Measurements from ENCODE around the gene PDE4D. TPM values are rescaled to one million over a fixed set of nuclear protein-coding genes. Genes with fewer than 3 reads are reported as not detected.

PDE4D gene
- total RNA-seq, 1 experiment from 2014 or later, result 3.6 TPM

DNA sequence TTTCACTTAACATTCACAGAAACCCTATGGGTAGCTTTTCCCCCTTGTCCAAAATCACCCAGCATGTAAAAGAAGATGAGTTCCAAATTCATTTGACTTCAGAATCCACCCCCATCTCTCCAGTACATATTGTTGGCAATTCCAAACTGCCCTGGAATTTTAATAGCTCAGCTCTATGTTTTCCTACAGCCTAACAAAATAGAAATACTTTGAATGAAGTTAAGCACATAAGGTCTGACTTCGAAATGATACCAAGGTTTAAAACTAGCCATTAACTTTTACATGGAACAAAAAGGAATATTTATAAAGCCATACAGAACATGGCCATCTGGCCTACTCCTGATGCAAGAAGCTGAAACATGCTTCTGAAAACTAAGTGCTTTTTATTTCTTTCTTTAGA lies 634.3 kb downstream of the PDE4D start:
- Histone ChIP-seq H3K27me3 (ENCODE audit: low read length) (no peaks in the 10 kb centered on the region), H3K4me1 (ENCODE audit: insufficient read depth, low read length) (no peaks in the 10 kb centered on the region), H3K79me2 (ENCODE audit: low read length) (no peaks in the 10 kb centered on the region), H3K4me3 (ENCODE audit: low read length) (no peak overlapping the region), H3K9me2 (replicated peaks; ENCODE audit: low read length) (no peaks in the 10 kb centered on the region), H4K20me1 (ENCODE audit: low read length) (no peaks in the 10 kb centered on the region), H3K4me2 (ENCODE audit: low read length) (no peak overlapping the region), H3K27ac (ENCODE audit: low read length) (no peak overlapping the region), H3K9ac (ENCODE audit: low read length) (no peak overlapping the region), H3F3A (ENCODE audit: low read length, unreplicated experiment) (no peaks in the 10 kb centered on the region), H3K36me3 (ENCODE audit: low read depth, low read length) (no peaks in the 10 kb centered on the region), H2AFZ (ENCODE audit: low read length) (no peak overlapping the region), H3K9me3 (ENCODE audit: low read length) (no peaks in the 10 kb centered on the region)
- intact Hi-C loops (cut with micrococcal nuclease), result no loop called here
- ChIA-PET CTCF (no interaction called here), POLR2A (ENCODE audit: unreplicated experiment) (no interaction called here)
- ATAC-seq (no peak), DNase-seq (no peak)
- BruUV-seq (replicated peaks), result no TSS peak
- TF ChIP-seq, protein P1, sequence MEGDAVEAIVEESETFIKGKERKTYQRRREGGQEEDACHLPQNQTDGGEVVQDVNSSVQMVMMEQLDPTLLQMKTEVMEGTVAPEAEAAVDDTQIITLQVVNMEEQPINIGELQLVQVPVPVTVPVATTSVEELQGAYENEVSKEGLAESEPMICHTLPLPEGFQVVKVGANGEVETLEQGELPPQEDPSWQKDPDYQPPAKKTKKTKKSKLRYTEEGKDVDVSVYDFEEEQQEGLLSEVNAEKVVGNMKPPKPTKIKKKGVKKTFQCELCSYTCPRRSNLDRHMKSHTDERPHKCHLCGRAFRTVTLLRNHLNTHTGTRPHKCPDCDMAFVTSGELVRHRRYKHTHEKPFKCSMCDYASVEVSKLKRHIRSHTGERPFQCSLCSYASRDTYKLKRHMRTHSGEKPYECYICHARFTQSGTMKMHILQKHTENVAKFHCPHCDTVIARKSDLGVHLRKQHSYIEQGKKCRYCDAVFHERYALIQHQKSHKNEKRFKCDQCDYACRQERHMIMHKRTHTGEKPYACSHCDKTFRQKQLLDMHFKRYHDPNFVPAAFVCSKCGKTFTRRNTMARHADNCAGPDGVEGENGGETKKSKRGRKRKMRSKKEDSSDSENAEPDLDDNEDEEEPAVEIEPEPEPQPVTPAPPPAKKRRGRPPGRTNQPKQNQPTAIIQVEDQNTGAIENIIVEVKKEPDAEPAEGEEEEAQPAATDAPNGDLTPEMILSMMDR (conservative IDR thresholded peaks at IDR 0.05; ENCODE audit: low read depth, low read length), result no peak
- TF ChIP-seq EZH2phosphoT487 (IDR thresholded peaks at IDR 0.05; ENCODE audit: borderline replicate concordance, low read length) (no peak), EZH2 (IDR thresholded peaks at IDR 0.05; ENCODE audit: low read length, unreplicated experiment) (no peak)

DNA sequence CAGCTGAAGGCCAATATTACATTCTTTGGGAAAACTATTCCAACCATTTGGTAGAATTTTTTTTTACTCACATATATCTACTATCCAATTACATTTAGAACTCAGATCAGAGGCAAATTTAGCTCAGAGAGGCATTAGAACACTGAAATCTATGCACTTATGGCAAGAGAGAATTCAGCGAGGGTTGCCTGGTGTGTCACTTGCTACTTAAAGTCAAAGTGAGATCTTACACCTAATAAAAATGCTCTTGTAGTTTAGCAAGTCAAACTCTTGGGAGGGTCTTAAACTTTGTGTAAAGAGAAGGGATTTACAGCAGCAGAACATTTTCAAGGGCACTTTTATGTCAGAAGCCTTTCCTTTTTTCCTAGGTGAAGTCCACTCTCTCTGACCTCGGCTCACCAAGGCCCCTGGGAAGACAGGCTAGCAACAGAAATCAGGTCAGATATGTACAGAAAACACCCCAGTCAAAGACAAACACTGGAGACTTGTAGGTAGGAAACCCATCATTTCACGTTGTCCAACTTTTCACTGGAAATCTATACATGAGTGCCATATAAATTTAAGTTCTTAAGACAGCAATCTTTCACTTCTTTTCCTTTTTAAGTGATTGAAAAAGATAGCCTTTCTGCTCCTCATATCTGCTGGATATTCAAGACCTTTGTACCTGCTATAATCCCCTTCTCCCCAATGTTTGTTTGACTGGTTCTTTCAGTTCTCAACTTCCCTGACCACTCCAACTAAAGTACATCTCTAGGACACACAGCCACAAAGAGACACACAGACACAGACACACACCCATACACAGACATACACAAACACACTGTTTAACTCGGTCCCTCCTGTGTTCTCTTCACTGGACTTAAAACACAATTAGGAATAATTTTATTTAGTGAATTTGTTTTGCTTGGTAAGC lies 635.8 kb downstream of the PDE4D start:
- TF ChIP-seq EZH2 (IDR thresholded peaks at IDR 0.05; ENCODE audit: low read length, unreplicated experiment) (no peak), EZH2phosphoT487 (IDR thresholded peaks at IDR 0.05; ENCODE audit: borderline replicate concordance, low read length) (no peak)
- TF ChIP-seq, protein P1 (conservative IDR thresholded peaks at IDR 0.05; ENCODE audit: low read depth, low read length), result no peak
- ATAC-seq, result no peak
- POLR2A ChIA-PET (ENCODE audit: unreplicated experiment), result no interaction called here
- H3K27ac ChIP-seq (ENCODE audit: low read length), result no peak overlapping the region
- no peaks in the 10 kb centered on the region for H3K79me2 ChIP-seq (ENCODE audit: low read length)
- H3K9me2 ChIP-seq (replicated peaks; ENCODE audit: low read length), result no peaks in the 10 kb centered on the region
- H3K36me3 ChIP-seq (ENCODE audit: low read depth, low read length), result no peaks in the 10 kb centered on the region
- H4K20me1 ChIP-seq (ENCODE audit: low read length), result no peaks in the 10 kb centered on the region
- intact Hi-C loops (cut with micrococcal nuclease), result no loop called here
- H3K9me3 ChIP-seq (ENCODE audit: low read length), result no peaks in the 10 kb centered on the region
- no peak overlapping the region for H3K9ac ChIP-seq (ENCODE audit: low read length)
- DNase-seq, result no peak
- H3K4me1 ChIP-seq (ENCODE audit: insufficient read depth, low read length), result no peaks in the 10 kb centered on the region
- no peaks in the 10 kb centered on the region for H3F3A ChIP-seq (ENCODE audit: low read length, unreplicated experiment)
- CTCF ChIA-PET, result no interaction called here
- no peak overlapping the region for H2AFZ ChIP-seq (ENCODE audit: low read length)
- no peak overlapping the region for H3K4me2 ChIP-seq (ENCODE audit: low read length)
- no TSS peak for BruUV-seq (replicated peaks)
- no peaks in the 10 kb centered on the region for H3K27me3 ChIP-seq (ENCODE audit: low read length)
- H3K4me3 ChIP-seq (ENCODE audit: low read length), result no peak overlapping the region

DNA sequence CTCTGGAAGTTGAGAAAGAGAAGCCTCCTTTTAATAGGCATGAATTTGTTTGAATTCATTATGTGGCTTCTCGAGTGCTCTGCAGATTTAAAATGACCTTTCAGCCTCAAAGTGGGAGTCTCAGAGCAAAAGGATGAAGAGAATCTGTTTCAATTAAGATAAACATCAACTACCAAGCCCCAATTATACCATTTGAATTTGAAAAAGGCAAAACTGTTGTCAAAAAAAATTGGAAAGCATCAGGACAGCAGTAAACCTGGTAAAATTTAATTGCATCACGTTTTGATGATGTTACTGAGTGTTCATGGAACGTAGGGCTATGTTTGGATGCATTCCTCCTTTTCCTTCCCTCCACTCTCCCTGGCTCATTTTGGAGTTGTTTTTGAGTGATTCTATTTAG lies 637.2 kb downstream of the PDE4D start:
- DNase-seq, result no peak
- Histone ChIP-seq H2AFZ (ENCODE audit: low read length) (no peak overlapping the region), H3K27me3 (ENCODE audit: low read length) (no peaks in the 10 kb centered on the region), H3F3A (ENCODE audit: low read length, unreplicated experiment) (no peaks in the 10 kb centered on the region), H4K20me1 (ENCODE audit: low read length) (no peaks in the 10 kb centered on the region), H3K4me3 (ENCODE audit: low read length) (no peak overlapping the region), H3K36me3 (ENCODE audit: low read depth, low read length) (no peaks in the 10 kb centered on the region), H3K9me3 (ENCODE audit: low read length) (no peaks in the 10 kb centered on the region), H3K4me2 (ENCODE audit: low read length) (no peak overlapping the region), H3K9me2 (replicated peaks; ENCODE audit: low read length) (no peaks in the 10 kb centered on the region), H3K79me2 (ENCODE audit: low read length) (no peaks in the 10 kb centered on the region), H3K4me1 (ENCODE audit: insufficient read depth, low read length) (no peaks in the 10 kb centered on the region), H3K27ac (ENCODE audit: low read length) (no peak overlapping the region), H3K9ac (ENCODE audit: low read length) (no peak overlapping the region)
- no peak for ATAC-seq
- TF ChIP-seq EZH2 (IDR thresholded peaks at IDR 0.05; ENCODE audit: low read length, unreplicated experiment) (no peak), EZH2phosphoT487 (IDR thresholded peaks at IDR 0.05; ENCODE audit: borderline replicate concordance, low read length) (no peak)
- TF ChIP-seq, protein P1 (conservative IDR thresholded peaks at IDR 0.05; ENCODE audit: low read depth, low read length), result no peak
- ChIA-PET POLR2A (ENCODE audit: unreplicated experiment) (no interaction called here), CTCF (no interaction called here)
- no TSS peak for BruUV-seq (replicated peaks)
- intact Hi-C loops (cut with micrococcal nuclease), result no loop called here
